Thoracic aorta (tissue), 2 donors: ENCODE data around the gene FOXO3. TPM values are rescaled to one million over a fixed set of nuclear protein-coding genes. Genes with fewer than 3 reads are reported as not detected.

Source experiments
- ATAC-seq: fragments of 150-250 bp; one replicate; pipeline ENCODE4 v1.8.0; 2017; ENCODE audit warnings: low read depth; ENCODE audit not compliant: insufficient number of reproducible peaks, low FRiP score
- DNase-seq: peaks from one replicate; pipeline ENCODE4 v3.0.0-alpha.2; 2020; ENCODE audit warnings: low spot score
- H3K27ac ChIP-seq, 2 donors: fragments of 200-600 bp; sonication (generic); 1 replicate in 1 of 2; 2 replicates in 1 of 2; pipeline ENCODE4 v1.5.1; 2016; ENCODE audit warnings: mild to moderate bottlenecking in 2 of 2, moderate library complexity in 2 of 2
- H3K27me3 ChIP-seq: fragments of 200-600 bp; sonication (generic); replicated peaks from 2 replicates; pipeline ENCODE4 v1.6.0; 2016; ENCODE audit warnings: mild to moderate bottlenecking; ENCODE audit not compliant: insufficient read depth
- H3K36me3 ChIP-seq: fragments of 200-600 bp; sonication (generic); one replicate; pipeline ENCODE4 v1.5.1; 2016
- H3K4me1 ChIP-seq, 2 donors: fragments of 200-600 bp; sonication (generic); 1 replicate in 1 of 2; 2 replicates in 1 of 2; pipeline versions ENCODE4 v1.5.1 to v1.6.0; 2016; ENCODE audit warnings: low read depth in 2 of 2, mild to moderate bottlenecking in 1 of 2; ENCODE audit not compliant: control insufficient read depth in 1 of 2
- H3K4me3 ChIP-seq: fragments of 200-600 bp; sonication (generic); 2 replicates; pipeline ENCODE4 v1.5.1; 2016; ENCODE audit warnings: mild to moderate bottlenecking
- H3K9me3 ChIP-seq: fragments of 200-600 bp; sonication (generic); 2 replicates; pipeline ENCODE4 v1.5.1; 2016
- total RNA-seq, 2 donors: library from RNA; depleted of rRNA; stranded (reverse); fragments of >200 nt; gene quantifications; one replicate each; pipeline versions ENCODE4 v1.1.0 to v1.2.3, GENCODE V29; 2016
- TF ChIP-seq, protein P1 (sequence below): fragments of 200-600 bp; sonication (generic); IDR thresholded peaks from one replicate; pipeline ENCODE4 v1.5.1; 2019; ENCODE audit warnings: antibody characterized with exemption

Gene FOXO3
- total RNA-seq, 2 donors from 2014 or later, result 106 to 149 TPM

DNA sequence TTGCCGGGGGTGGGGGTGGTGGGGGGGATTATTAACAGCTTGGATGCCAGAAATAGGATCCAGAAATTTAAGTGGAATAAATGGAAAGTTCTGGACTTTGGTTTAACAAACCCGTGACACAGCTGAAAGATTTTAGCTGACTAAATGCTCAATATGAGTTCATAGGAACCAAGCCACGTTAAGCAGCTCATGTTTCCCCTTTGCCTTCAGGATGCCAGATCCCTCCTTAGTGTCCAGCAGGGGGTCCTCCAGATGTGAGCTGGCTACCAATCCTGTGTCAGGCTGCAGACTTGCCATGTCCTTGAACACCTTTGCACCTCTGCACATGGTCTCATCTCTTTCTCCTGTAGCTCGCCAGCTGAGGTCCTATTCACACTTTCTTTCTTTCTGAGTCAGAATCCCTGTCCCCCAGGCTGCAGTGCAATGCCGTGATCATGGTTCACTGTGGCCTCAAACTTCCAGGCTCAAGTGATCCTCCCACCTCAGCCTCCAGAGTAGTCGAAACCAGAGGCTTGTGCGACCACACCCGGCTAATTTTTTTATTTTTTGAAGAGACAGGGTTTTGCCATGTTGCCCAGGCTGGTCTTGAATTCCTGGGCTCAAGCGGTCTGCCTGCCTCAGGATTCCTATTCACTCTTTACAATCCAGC lies 154.2 kb downstream of the FOXO3 start:
- no peak overlapping the region for H3K4me3 ChIP-seq
- no peaks in the 10 kb centered on the region for H3K9me3 ChIP-seq
- H3K27ac ChIP-seq, result no peak overlapping the region
- DNase-seq (no peak), ATAC-seq (no peak)
- H3K36me3 ChIP-seq, result no peaks in the 10 kb centered on the region
- no peaks in the 10 kb centered on the region for H3K27me3 ChIP-seq
- peaks cover 16 to 25% of the 10 kb centered on the region in 2 donors for H3K4me1 ChIP-seq
- TF ChIP-seq, protein P1, sequence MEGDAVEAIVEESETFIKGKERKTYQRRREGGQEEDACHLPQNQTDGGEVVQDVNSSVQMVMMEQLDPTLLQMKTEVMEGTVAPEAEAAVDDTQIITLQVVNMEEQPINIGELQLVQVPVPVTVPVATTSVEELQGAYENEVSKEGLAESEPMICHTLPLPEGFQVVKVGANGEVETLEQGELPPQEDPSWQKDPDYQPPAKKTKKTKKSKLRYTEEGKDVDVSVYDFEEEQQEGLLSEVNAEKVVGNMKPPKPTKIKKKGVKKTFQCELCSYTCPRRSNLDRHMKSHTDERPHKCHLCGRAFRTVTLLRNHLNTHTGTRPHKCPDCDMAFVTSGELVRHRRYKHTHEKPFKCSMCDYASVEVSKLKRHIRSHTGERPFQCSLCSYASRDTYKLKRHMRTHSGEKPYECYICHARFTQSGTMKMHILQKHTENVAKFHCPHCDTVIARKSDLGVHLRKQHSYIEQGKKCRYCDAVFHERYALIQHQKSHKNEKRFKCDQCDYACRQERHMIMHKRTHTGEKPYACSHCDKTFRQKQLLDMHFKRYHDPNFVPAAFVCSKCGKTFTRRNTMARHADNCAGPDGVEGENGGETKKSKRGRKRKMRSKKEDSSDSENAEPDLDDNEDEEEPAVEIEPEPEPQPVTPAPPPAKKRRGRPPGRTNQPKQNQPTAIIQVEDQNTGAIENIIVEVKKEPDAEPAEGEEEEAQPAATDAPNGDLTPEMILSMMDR, result no peak

DNA sequence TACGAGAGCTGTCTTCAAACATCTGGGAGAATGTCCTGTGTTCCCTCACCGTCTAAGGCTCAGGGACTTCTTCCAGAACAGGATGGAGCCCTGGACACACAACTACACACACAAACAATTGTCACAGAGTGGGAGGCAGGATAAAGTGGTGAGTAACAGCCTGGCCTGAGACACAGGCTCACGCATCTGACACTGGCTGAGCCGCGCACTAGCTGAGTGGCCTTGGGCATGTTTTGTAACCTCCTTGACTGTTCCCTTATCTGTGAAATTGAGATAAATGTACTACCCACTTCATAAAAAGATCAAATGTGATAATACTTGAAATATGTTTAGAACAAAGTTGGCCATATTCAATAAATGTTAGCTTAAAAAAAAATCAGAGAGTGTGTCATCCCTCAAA lies 155.1 kb downstream of the FOXO3 start:
- Histone ChIP-seq H3K27me3 (no peaks in the 10 kb centered on the region), H3K4me1 (peaks cover 16 to 25% of the 10 kb centered on the region in 2 donors), H3K27ac (no peak overlapping the region), H3K36me3 (no peaks in the 10 kb centered on the region), H3K9me3 (no peaks in the 10 kb centered on the region), H3K4me3 (no peak overlapping the region)
- DNase-seq (no peak), ATAC-seq (no peak)
- TF ChIP-seq, protein P1, result no peak

DNA sequence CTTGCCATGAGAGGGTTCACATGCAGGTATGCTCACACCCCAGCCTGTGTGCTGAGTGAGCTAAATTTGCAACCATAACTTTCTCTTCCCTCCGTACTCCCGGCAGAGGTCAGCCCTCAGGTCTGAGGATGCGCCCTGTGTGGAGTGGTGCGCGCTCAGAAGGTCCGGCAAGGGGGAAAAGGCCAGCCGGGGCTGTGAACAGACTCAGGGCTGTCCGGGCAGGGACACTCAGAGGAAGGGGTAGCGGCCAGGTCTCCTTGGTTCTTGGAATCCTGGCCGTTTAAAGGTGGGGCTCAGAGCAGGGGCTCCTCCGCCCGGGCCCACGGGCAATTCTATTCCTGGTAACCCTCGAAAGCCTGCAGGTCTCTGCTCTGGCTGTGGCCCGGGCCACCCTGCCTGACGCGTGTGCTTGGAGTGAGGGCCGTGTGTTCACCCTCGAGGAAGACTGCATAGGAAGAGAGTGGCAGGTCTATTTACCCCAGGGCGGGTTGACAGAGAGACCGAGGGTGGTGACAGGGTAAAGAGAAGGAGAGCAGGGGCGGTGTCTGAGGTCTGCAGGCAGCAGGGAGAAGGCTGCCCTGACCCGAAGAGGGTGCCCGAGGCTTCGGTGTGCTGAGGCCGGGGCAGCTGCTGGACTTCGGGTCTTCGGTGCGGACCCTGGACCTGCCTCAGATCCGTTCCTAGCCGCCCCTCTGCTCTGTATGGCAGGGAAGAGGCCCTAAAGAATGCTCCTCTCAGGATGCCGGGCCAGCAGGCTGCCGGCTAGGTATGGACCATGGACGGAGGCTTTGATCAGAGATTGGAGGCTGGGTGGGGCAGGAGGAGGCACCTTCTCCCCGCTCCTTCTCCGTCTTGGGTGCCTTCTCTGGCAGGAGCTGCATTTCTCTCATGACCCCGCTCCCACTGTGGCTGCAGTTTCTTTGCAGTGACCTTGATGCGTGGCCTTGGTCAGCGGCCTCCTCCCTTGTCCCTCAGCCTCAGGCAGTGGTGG lies 156.4 kb downstream of the FOXO3 start:
- H3K9me3 ChIP-seq, result no peaks in the 10 kb centered on the region
- peaks cover 16 to 25% of the 10 kb centered on the region in 2 donors for H3K4me1 ChIP-seq
- ATAC-seq (no peak), DNase-seq (no peak)
- no peak overlapping the region for H3K27ac ChIP-seq
- TF ChIP-seq, protein P1, result no peak
- no peaks in the 10 kb centered on the region for H3K27me3 ChIP-seq
- no peak overlapping the region for H3K4me3 ChIP-seq
- H3K36me3 ChIP-seq, result no peaks in the 10 kb centered on the region

DNA sequence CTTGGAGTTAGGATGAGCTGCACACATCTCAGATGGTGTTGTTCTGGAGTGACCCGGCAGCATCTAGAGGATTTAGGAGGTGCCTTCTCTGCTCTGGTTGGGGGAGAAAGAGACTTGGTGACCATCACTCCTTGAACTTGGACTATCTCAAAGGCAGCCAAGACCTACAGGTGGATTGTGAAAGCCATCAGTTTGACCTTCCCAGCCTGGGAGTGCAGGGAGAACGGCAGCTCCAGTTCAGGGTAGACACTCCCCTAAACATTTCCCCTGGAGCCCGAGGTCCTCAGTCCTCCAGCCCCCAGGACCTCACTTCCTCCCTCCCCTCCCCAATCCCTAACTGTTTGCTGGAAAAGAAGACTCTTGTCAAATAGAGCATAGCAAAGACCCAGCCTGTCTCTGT lies 158.8 kb downstream of the FOXO3 start:
- Histone ChIP-seq H3K27ac (no peak overlapping the region), H3K4me1 (peaks cover 4 to 12% of the 10 kb centered on the region in 2 donors), H3K27me3 (no peaks in the 10 kb centered on the region), H3K36me3 (no peaks in the 10 kb centered on the region), H3K9me3 (peaks cover 4% of the 10 kb centered on the region), H3K4me3 (no peak overlapping the region)
- ATAC-seq (no peak), DNase-seq (no peak)
- TF ChIP-seq, protein P1, result no peak

DNA sequence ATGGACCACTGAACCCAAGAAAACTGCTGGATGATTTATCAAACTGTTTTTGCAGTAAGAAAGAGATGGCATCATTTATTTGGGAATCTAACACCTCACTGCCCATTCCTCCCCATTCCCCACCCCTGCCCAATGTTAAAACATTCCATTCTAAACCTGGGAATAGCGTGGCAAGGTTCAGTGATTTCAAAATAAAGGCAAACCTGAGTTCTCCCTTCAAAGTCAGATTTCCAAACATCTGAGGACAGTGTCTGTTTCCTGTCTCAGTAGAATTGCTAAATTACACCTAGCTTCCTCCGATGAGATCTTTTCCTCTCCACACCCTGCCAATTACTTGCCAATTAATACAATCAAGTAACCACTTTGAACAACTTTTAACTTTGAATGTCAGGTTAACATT lies 160.1 kb downstream of the FOXO3 start:
- Histone ChIP-seq H3K36me3 (no peaks in the 10 kb centered on the region), H3K4me1 (peaks cover 0 to under 1% of the 10 kb centered on the region in 2 donors), H3K27me3 (no peaks in the 10 kb centered on the region), H3K27ac (no peak overlapping the region), H3K4me3 (no peak overlapping the region), H3K9me3 (peaks cover 4% of the 10 kb centered on the region)
- ATAC-seq, result no peak
- no peak for DNase-seq
- TF ChIP-seq, protein P1, result no peak
